Fibroblast of skin of right quadriceps (primary cell): ENCODE measurements around the gene CEBPE.
A peak's percentile ranks its signal among the peaks of the same experiment; 100 is the strongest.

Experiments used
- DNase-seq: peaks from one replicate; pipeline ENCODE4 v3.0.0-alpha.2; 2013

Gene CEBPE

DNA sequence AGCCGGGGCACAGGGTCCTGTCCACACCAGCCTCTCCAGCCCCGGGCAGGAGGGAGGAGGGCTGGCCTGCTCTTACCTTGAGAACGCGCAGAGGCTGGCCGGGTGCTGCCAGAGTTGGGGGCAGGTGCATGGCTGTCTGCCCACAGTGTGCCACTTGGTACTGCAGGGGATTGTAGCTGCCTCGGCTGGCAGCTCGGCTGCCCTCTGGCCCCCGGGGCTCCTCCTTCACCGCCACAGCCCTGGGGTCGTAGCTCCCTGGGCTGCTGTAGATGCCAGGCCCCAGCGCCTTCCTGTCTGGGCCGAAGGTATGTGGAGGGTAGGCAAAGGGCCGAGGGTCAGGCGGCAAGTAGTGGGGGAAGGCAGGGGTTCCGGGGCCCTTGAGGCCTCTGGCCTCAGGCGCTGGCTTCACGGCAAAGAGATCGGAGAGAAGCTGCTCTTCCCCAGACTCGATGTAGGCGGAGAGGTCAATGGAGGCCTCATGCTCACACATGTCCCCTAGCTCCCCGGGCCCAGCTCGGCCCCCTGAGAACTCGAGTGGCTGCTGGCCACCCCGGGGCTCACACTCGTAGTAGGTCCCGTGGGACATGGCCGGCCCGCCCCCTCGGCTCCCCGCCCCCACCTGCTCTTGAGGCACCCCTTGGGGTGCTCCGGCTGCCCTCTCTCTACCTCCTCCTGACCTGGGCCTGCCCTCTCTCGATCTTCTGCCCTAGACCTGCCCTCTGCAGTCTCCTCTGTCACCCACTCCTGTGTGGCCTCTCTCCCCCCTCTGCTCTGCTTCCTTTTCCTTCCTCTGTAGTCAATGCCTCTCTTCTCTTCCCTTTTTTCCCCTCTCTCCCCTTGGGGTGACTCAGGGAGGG is at the start of gene CEBPE:
TSS of gene CEBPE (minus strand) at position 750 of the 857 bp plus-strand sequence. CDS start at position 586, 164 bp downstream.
- no peak for DNase-seq

DNA sequence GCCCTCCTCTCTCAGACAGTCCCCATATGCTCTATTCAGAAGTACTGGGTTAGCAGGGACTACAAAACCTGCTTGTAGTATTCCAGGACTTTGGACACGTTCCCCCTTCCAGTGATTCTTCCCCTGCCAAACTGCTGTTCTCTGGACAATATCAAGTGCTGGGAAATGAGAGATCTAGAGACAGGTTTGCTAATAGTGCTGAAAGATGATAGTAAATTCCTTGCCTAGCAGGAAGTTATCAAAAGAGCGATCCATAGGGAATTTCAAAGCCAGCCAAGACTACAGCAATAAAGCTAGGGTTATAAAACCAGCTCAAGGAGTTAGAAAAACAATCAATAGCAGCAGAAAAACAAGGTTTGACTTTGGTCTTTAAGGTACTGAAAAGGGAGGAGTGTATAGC is 49.2 kb upstream of the CEBPE start:
- DNase-seq = peak; percentile 22

DNA sequence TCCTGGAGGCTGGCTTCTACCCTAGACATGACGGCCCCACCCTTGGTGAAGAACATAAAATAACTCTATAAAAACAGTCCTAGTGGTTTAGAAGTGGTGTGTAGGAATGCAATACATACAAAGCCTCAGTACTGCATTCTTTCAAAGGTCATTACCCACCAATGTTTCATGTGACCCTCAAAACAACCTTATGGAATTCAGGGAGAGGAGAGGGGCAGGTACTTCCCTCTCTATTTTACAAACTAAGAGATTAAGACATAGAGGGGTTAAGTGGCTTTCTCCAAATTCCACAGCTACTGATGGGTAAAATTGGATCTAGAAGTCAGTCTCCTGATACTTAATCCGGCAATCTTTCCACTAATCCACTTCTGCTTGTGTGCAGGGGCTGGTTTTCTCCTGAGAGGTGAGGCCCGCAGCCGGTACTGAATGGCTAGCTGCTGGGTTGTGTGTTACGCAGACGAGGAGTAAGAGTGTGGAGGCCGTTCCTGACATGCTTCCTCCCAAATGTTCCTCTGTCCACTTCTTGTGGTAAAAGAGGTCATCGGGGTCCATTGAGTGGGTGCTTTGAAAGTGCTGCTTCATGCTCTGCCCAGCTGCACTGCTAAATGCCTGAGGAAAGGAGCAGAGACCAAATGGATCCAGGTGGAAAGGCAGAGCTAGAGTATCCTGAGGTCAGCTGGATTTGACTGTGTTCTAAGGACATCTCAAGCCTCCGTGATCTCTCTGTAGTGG is 48.2 kb upstream of the CEBPE start:
- no peak for DNase-seq

DNA sequence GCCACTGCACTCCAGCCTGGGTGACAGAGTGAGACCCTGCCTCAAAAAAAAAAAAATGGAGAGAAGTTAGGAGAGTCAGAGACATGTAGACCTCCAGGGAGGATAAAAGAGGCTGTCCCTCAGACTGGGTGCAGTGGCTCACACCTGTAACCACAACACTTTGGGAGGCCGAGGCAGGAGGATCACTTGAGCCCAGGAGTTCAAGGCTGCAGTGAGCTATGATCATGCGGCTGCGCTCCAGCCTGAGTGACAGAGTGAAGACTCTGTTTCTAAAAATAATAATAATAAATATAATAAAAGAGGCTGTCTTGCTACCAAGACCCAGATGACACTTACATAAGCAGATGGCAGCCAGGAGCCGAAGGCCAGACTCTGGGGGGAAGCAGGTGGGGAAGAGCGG is 45.9 kb upstream of the CEBPE start:
- no peak for DNase-seq

DNA sequence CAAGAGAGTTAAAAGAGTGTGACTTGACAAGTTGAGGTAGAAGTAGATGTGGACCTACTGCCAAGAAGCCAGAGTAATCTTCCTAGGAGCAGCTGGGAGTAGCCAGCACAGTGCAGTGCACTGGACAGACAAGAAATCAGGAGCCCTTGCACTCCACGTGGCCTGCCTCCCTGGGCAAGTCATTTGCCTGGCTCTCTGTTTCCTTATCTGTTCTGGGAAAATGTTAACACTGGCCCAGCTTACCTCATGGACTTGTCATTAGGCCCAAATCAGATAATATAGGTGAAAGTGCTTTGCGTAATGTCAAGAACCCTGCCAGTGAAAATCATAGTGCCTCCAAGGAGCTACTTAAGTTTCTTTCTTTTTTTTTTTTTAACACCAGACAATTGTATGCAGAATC is 45.2 kb upstream of the CEBPE start:
- no peak for DNase-seq

DNA sequence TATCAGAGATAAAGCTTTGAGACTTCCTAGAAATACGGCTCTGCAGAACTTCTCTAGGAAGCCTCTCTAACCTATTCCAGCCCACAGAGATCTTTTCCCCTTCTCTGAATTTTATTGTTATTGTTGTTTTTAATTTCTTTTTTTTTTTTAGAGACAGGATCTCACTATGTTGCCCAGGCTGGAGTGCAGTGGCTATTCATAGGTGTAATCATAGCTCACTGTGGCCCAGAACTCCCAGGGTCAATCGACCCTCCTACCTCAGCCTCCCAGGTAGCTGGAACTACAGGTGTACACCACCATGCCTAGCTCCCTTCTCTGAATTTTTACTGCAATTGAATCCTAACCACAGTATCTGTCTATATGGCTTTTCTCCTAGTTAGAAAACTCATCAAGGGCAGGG is 44.8 kb upstream of the CEBPE start:
- DNase-seq = no peak

GRCh38 chr14:23162800-23163199 is 43.7 kb upstream of the CEBPE start:
- DNase-seq = no peak

GRCh38 chr14:23162005-23162404 is 43.0 kb upstream of the CEBPE start:
- DNase-seq = no peak

GRCh38 chr14:23160924-23161522 is 42.0 kb upstream of the CEBPE start:
- DNase-seq = peak; percentile 88

DNA sequence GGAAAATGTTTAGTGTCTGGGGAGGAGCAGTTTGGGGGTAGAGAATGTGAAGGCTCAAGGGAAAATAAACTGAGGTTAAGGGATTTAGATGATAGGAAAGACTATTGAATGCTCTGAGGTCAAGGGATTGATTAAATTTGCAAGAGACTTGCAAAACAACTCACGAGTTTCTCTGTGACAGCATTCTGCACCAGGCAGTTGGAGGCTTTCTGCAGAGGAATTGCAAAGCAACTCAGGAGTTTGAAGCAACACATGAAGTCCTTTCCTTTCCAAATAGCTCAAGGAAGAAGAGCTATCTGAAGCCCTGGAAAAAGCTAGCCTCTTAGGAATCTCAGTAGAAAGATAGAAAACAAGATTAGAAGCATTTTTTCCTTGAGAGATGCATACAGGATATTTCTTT is 40.5 kb upstream of the CEBPE start:
- no peak for DNase-seq

GRCh38 chr14:23158779-23159178 is 39.7 kb upstream of the CEBPE start:
- DNase-seq = no peak

GRCh38 chr14:23154964-23155587 is 36.0 kb upstream of the CEBPE start:
- peak; percentile 93 for DNase-seq

DNA sequence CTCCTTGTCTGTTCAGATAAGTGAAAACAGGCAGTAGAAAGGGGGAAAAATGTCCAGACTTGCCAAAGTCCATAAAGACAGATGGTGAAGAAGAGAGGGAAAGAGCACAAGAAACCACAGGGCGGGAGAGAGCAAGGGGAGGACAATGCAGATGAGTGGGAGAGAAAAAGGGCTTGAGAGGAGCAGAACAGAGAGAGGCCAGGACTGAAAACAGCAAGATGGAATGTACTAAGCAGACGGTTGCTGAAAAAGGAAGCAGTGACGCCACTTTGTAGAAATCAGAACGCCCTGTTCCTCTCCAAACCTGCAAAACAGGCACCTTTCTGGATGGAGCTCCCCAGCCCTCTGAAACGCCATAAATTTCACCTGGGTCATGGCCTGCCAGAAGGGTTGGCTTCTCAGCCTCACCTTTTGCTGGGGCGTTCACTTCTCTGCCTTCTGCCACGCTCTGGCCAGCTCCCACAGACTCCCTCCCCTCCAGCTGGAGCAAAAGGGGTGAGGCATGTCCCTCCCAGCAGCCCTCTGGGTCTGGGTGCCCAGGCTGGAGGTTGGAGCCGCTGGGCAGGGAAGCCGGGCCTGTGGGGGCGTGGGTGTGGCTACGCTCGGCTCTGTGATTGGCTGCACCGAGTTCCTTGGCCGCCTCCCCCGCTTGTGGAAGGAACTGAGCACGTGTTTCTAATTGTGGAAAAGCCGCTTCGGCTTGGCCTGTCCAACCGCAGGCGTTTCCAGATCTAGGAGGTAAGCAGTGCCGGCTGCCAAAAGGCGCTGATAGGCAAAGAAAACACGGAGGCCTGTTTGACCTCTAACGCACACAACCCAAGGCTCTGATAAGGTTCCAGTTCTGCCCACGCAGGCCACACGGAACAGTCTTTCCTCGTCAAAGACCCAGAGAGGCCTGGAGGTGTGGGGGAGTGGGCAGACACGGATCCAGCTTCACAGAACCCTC is 35.1 kb upstream of the CEBPE start:
- DNase-seq = peak; percentile 91

DNA sequence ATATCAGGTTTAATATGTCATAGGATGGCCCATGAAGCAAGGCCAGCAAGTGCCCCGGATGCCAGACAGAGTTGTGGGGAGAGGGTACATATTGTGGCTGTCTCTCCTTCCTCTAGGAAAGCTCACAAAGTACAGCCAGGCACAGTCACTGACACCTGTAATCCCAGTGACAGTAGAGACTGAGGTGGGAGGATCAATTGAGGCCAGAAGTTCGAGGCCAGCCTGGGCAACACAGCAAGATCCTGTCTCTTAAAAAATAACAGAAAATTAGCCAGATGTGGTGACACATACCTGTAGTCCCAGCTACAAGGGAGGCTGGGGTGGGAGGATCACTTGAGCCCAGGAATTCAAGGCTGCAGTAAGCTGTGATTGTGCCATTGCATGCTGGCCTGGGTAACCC is 32.3 kb upstream of the CEBPE start:
- DNase-seq = no peak

GRCh38 chr14:23149745-23150144 is 30.7 kb upstream of the CEBPE start:
- DNase-seq = no peak

DNA sequence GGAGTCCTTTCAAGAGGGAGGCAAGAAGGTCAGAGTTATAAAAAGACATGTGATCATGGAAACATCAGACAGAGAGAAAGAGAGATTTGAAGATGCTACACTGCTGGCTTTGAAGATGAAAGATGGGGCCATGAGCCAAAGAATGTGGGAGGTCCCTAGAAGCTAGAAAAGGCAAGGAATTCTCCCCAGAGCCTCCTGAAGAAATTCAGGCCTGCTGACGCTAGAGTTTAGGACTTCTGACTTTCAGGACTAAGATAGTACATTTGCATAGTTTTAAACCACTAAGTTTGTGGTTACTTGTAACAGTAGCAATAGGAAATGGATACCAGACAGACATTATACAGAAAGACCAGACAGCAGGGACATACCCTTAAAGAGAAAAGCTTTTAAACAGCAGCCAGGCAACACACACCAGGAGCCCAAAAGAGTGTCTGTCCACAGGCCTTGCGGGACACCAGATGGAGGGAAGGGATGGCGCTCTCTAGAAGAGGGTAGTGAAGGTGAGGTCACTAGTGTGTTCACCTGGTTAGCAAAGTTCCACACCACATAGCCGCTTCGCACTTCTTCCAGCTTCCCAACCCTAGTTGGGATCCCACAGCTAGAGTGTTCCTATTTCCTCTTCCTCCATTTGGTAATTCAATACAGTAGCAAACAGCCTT is 29.7 kb upstream of the CEBPE start:
- DNase-seq = peak; percentile 28

GRCh38 chr14:23147676-23148075 is 28.6 kb upstream of the CEBPE start:
- DNase-seq = peak; percentile 58

DNA sequence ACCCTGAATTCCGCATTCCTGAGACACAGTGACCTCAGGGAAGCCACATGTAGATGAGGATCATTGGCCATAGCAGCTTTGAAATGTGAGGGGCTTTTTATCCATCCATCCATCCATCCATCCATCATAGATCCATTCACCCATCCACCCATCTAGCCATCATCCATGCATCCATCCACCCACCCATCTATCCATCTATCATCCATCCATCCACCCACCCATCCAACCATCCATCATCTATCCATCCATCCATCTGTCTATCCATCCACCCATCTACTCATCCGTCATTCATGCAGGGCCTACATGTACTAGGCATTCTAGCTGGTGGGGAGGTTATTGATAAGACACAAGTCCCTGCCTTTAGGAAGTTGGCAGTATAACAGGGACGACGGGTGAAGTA is 27.9 kb upstream of the CEBPE start:
- no peak for DNase-seq

GRCh38 chr14:23146351-23146910 is 27.4 kb upstream of the CEBPE start:
- no peak for DNase-seq

GRCh38 chr14:23145794-23146350 is 26.8 kb upstream of the CEBPE start:
- DNase-seq = no peak

- DNase-seq = no peak
These were observed 24.9 kb upstream of the CEBPE start for GRCh38 chr14:23143911-23144310.
